ENCODE results near the gene RPS10. TPM values are rescaled to one million over a fixed set of nuclear protein-coding genes. Genes with fewer than 3 reads are reported as not detected.

The RPS10 gene
- total and polyA plus RNA-seq, 2 of the 8 experiments (the other 6 are each of a cell fraction or from before 2014, with no cell fraction given) = 2,408 to 11,142 TPM

DNA sequence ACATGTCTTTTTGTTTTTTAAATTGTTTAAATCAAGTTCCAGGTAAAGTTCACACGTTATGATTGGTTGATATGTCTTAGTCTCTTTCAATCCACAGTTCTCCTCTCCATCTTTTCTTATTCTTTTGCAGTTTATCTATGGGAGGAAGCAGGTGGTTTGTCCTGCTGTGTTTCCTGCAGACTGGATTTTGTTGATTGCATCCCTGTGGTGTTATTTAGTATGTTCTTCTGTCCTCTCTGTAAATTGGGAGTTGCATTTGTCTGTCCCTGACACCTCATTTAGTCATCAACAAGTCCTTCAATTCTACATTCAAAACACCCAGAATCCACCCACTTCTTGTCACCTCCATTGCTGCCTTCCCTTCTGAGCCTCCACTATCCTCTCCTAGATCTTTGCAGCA lies 48.1 kb upstream of the RPS10 start:
- H4K5ac ChIP-seq (ENCODE audit: insufficient read length, low read depth, low read length) = no peak overlapping the region
- no peak overlapping the region for H4K91ac ChIP-seq (replicated peaks; ENCODE audit: insufficient read length, low read length)
- no peak overlapping the region for H3K27ac ChIP-seq (ENCODE audit: low read depth, low read length)
- H4K20me1 ChIP-seq (replicated peaks in 1 of 2; ENCODE audit: control insufficient read depth in 1 of 2, insufficient read depth in 2 of 2, low read length in 2 of 2) = peaks cover 0 to 3% of the 10 kb centered on the region in 2 experiments
- H4K8ac ChIP-seq (ENCODE audit: extremely low read depth, insufficient read depth, low read length) = no peak overlapping the region; the same call in 1 of the 2 replicates
- no peak overlapping the region for H2BK12ac ChIP-seq (ENCODE audit: low read depth, low read length)
- no peak overlapping the region for H2BK20ac ChIP-seq (ENCODE audit: low read length)
- no peak overlapping the region for H2BK120ac ChIP-seq (replicated peaks; ENCODE audit: low read depth, low read length)
- no peak overlapping the region for H3K4me2 ChIP-seq (ENCODE audit: insufficient read depth in 1 of 2, low read depth in 2 of 2, low read length in 2 of 2)
- no peak overlapping the region for H3K14ac ChIP-seq (ENCODE audit: insufficient read length)
- H2AK5ac ChIP-seq (ENCODE audit: low read depth, low read length) = no peak overlapping the region
- H3K4me1 ChIP-seq (replicated peaks in 1 of 4; ENCODE audit: control insufficient read depth in 3 of 4, insufficient read depth in 4 of 4, low read length in 3 of 4) = peaks cover 0 to 17% (median 5%) of the 10 kb centered on the region in 4 experiments; a peak in 4 of 7 replicates
- H3K79me2 ChIP-seq (ENCODE audit: control insufficient read depth in 1 of 2, insufficient read depth in 2 of 2, low read length in 2 of 2) = no peaks in the 10 kb centered on the region
- H3K79me1 ChIP-seq (ENCODE audit: low read depth, low read length) = peaks cover 4% of the 10 kb centered on the region; the same call in 1 of the 2 replicates
- H2BK15ac ChIP-seq (ENCODE audit: low read length) = no peak overlapping the region
- H3K56ac ChIP-seq (replicated peaks; ENCODE audit: insufficient read length, low read depth, low read length) = no peak overlapping the region
- H2BK5ac ChIP-seq (ENCODE audit: low read depth, low read length) = no peak overlapping the region
- FAIRE-seq = no peak
- no peak overlapping the region for H3K18ac ChIP-seq (ENCODE audit: extremely low read depth, low read length)
- ChIA-PET CTCF (ENCODE audit: partially characterized antibody) (no interaction called here), POLR2A (ENCODE audit: partially characterized antibody) (no interaction called here)
- no peak for DNase-seq (ENCODE audit: low read depth in 1 of 2, low spot score in 2 of 2)
- no peaks in the 10 kb centered on the region for H3K27me3 ChIP-seq (replicated peaks in 1 of 4; ENCODE audit: control insufficient read depth in 3 of 4, extremely low read depth in 1 of 4, insufficient read depth in 3 of 4, low read length in 3 of 4)
- H2AFZ ChIP-seq (ENCODE audit: low read length) = no peak overlapping the region
- no peaks in the 10 kb centered on the region for H3K23me2 ChIP-seq (ENCODE audit: low read depth, low read length)
- H3K4ac ChIP-seq (replicated peaks; ENCODE audit: insufficient read length, low read depth, low read length) = no peak overlapping the region
- no peak overlapping the region for H3K4me3 ChIP-seq (ENCODE audit: extremely low read depth in 1 of 4, insufficient read depth in 2 of 4, low read depth in 3 of 4, low read length in 4 of 4)
- H3K36me3 ChIP-seq (ENCODE audit: control insufficient read depth in 2 of 4, insufficient read depth in 4 of 4, low read length in 3 of 4) = no peaks in the 10 kb centered on the region
- H3K9me3 ChIP-seq (ENCODE audit: insufficient read depth in 2 of 2, low read depth in 1 of 2, low read length in 1 of 2) = no peaks in the 10 kb centered on the region; a peak in 1 of 4 replicates
- 79% methylated on average over 1 of the region's 1 CpG; no CpG with 5 or more reads in 1 of the 2 experiments for WGBS, 2 experiments (ENCODE audit: extremely low coverage in 1 of 2, insufficient coverage in 1 of 2, insufficient read length in 1 of 2, insufficient replicate concordance in 2 of 2, low coverage in 1 of 2, low lambda C conversion rate in 2 of 2, missing lambda C conversion rate in 1 of 2)
- H3K23ac ChIP-seq (ENCODE audit: insufficient read length) = no peak overlapping the region
- H3K9ac ChIP-seq (replicated peaks in 1 of 4; ENCODE audit: extremely low read depth in 1 of 4, low read depth in 3 of 4, low read length in 3 of 4) = no peak overlapping the region
- TF ChIP-seq TAF7 (optimal IDR thresholded peaks at IDR 0.05; ENCODE audit: borderline replicate concordance, low read depth, low read length) = no peak
- TF ChIP-seq TEAD4 (IDR thresholded peaks at IDR 0.05; ENCODE audit: low read depth, low read length) = no peak
